ENCODE data around the gene SIDT1. TPM values are rescaled to one million over a fixed set of nuclear protein-coding genes. Genes with fewer than 3 reads are reported as not detected.

SIDT1 gene
- total RNA-seq, 1 donor, result 15.1 TPM

- DNase-seq (ENCODE audit: low read depth in 2 of 3, low spot score in 2 of 3), result peak in 2 of 3 donors; percentile 22 to 36
Measured at GRCh38 chr3:113676261-113676660, 143.9 kb downstream of the SIDT1 start.

DNA sequence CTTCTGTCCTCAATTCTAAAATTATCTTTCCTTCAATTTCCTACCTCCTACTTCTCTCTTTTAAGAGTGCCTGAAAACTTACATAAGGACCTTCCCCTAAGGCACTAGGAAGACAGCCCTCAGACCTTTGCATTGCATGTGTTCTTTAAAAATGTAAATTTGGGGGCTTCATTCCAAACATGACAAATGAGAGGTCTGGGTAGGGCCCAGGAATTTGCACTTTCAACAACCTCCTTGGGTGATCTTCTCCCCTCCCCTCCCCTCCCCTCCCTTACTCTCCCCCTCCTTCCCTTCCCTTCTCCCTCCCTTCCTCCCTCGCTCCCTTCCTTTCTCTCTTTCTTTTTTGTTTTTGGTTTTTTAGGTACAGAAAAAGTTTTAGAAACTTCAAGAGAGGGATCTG, 145.4 kb downstream of the SIDT1 start:
- DNase-seq (ENCODE audit: low read depth in 2 of 3, low spot score in 2 of 3), result no peak

GRCh38 chr3:113678773-113679172, 146.4 kb downstream of the SIDT1 start:
- DNase-seq (ENCODE audit: low read depth in 2 of 3, low spot score in 2 of 3), result no peak

Small RNA genes within 50 kb of the gene (small RNA-seq; reads per million reads assigned to genes)
- gene MIR4446 (1.1 reads per million, percentile 41 among the genes with 10 or more reads in this experiment), gene RN7SL767P (not detected)

Other genes starting within 250 kb of the SIDT1 start
- 2.4 TPM for gene CFAP44, start 91.1 kb upstream of the SIDT1 start, total RNA-seq
- 8.9 TPM for gene SPICE1, start 17.4 kb upstream of the SIDT1 start, total RNA-seq
- gene USF3, start 164.1 kb downstream of the SIDT1 start, total RNA-seq, result 12.1 TPM
- 82.9 TPM for gene NAA50, start 213.7 kb downstream of the SIDT1 start, total RNA-seq
- gene ATP6V1A, start 214.5 kb downstream of the SIDT1 start, total RNA-seq, result 35.0 TPM

Data from hematopoietic multipotent progenitor cell (in vitro differentiated cells).